Right forelimb (tissue), 1 donor: ENCODE results near the gene TMEM89.

Source experiments
- DNase-seq: peaks from one replicate; pipeline ENCODE4 v3.0.0-alpha.2; 2018

TMEM89 gene

DNA sequence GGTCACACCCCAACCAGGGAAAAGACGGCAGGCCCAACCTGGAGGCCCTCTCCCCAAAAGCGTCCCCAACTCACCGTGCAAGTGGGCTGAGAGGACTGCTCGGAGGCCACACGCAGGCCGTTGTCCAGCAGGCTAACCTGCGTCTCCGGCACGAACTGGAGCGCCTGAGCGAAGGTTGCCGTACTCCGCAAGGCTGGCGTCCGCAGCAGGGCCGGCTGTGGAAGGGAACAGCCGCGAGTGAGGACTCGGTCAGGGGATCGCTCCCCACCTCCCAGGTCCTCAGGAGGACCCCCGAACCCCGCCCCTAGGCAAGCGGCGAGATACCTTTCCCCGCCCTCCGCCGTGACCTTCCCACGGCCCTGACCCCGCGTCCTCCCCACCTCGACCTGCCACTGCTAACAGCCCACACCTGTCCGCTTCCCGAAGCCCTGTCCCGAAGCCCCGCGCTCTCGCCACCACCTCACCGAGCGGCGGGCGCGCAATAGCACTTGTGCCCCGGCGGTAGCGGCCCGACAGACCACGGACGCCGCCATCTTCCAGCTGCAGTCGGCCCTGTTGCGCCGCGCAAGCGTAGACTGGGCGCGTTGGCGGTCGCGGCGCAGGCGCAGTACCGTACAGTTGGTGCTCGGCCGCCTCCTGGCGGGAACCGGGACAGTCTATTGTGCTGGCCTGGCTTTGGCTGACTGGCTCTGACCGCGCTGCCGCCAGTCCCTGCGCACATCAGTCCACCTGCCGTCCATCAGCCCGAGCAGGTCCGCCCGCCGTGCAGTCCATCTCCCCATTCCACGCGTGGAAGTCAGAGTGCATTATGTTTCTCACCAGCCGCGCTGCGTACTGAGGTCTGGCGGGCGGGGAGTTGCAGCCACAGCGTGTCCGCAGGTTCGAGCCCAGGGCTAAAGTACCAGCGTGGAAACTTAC is 12.2 kb downstream of the TMEM89 start, which contains the start of gene UQCRC1:
Gene UQCRC1 (minus strand): TSS at position 559 of the 918 bp plus-strand sequence. CDS start 26 bp downstream, at position 533.
- DNase-seq = peak; percentile 94

DNA sequence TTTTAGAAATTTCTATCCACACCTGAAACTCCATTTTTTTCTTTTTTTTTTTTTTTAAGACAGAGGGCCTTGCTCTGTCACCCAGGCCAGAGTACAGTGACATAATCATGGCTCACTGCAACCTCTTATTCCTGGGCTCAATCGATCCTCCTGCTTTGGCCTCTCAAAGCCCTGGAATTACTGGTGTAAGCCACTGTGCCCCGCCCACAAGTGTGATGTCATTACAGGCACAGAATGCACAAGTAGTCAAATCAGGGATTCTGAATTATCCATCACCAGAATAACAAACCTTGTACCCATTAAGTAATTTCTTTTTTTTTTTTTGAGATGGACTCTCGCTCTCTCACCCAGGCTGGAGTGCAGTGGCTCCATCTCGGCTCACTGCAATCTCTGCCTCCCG is 14.1 kb downstream of the TMEM89 start:
- no peak for DNase-seq

DNA sequence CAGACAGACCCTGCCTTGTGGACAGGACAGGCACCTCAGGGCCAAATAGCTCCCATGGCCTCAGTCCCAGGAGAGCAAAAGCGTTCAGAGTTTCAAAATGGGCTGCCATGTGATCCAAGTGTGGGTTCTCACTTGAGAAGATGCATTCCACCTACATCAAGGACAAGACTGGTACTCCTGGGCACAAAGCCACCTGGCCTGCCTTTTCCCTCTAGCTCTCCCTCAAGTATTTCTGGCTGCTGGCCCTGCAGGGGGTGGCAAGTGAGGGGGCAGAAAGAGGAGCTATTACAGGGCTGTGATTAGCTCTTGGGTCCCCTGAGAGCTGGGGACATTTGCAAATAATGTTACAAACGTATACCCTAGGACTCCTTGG is 20.0 kb downstream of the TMEM89 start:
- DNase-seq = no peak

DNA sequence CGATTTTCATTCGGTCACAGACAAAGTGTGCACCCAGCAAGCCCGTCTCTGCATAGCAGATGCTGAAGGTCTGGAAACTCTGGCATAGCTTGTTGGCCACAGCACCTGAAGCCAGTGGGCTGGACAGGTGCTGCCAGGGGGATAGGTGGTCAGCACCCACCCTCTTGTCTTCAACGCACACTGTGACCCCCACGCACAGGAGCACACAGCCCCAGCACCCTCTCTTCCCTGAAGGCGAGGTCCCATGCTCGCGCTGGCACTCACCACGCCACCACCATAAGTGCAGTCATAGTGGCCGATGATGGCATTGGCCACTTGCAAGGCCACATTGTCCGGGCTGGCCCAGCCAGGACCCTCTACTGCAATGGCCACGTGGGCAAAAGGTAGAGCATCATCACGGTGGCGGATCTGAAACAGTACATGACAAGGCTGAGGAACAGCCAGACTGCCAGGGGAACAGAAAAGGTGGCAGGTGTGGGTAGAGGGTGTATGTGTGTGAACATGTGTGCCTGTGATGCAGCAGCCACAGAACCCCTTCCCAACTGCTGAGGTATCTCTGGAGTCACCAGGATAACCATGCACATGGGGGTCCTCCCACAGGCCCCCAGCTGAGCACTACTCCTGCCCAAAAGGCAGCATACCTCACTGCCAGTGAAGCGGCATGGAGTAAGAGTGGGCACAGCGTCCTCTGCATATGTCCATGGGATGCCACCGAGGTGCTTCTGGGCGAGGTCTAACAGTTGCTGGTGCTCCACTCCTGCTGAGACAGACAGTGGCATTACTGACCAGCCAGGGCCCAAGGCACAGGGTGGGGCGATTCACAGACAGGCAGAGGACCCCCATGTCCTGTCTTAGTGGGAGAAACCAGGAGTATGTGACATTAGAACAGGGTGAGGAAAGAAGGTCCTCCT is 20.6 kb downstream of the TMEM89 start:
- DNase-seq = no peak

DNA sequence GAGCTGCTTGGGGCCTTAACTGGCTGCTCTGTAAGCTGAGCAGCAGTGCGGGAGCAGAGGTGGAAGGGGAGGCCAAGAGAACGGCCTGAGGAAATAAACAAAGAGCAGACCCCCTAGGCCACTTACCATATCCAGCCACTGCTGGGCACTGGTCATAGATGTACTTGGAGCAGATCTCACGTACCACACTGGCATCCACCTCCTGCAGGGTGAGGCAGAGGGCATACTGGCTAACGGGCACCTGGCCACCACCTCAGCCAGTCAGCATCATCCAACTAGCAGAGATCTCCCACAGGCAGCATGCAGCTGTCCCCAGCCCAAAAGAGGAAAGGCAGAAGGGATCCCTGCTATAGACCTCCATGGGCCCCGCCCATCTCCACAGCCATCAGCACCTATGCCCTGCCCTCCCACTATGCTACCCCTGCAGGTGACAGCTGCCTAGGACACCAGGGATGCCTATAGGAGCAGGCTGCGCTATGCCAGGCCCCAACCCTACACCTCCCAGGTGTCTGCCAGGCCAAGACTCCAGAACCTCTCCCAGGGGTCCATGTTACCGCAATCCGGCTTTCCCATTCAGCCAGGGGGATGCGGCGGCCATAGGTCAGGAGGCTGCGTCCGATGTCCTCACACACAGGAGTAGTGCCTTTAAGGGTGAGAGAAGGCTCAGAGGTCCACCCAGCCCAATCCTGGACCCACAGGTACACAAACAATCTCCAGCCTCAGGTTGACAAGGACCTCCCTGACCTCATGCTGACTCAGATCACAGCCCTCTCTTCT is 21.9 kb downstream of the TMEM89 start:
- DNase-seq = no peak

DNA sequence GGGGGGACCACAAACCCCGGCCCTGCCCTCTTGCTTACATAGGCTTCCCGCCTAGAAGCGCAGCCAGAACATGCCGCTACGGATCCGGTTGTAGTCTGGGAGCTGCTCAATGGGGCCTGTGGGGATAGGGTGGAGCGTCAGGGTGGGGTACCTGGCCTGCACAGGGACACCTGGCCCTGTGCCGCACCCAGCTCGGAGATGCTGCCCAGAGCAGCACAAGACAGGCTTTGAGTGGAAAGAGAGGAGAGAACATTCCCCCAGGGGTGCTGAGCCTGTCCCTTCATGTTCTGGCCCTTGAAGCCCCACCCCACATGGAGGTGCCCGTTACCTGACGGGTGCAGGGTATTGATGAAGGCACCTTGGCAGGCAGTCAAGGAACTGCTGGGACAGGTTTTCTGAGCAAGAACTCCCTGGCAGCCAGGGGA is 22.5 kb downstream of the TMEM89 start:
- no peak for DNase-seq

DNA sequence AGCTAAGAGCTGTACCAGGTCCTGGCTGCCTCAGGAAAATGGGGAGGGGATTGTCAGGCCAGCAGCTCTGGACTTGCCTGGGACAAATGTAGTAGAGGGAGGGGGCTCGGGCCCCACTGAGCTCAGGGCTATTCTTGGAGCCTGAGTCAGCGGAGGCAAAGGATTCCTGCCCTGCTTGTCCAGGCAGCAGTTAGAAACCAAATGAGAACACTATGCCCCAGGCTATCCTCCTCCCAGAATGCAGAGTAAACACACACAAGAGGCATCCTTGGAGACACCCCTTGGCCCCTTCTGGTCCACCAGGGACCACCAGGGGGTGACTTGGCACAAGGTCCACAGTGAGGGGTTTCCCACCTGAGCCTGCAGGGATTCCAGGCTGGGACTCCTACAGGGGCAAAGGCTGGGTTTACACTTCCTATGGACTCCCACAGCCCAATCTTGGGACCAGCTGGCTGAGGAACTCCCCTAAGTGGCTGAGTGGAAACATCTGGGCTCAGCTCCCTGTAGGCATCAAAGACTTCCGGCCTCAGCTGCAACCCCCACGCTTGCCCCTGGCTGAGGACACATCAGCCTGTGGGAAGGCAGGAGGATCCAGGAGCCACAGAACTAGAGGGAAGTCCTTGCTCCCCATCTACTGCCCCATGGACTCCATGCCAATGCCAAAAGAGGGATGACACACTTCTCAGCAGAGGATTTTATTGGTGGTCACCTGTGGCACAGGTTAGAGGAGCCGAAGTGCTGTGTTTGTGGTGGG is 23.1 kb downstream of the TMEM89 start:
- DNase-seq = no peak

DNA sequence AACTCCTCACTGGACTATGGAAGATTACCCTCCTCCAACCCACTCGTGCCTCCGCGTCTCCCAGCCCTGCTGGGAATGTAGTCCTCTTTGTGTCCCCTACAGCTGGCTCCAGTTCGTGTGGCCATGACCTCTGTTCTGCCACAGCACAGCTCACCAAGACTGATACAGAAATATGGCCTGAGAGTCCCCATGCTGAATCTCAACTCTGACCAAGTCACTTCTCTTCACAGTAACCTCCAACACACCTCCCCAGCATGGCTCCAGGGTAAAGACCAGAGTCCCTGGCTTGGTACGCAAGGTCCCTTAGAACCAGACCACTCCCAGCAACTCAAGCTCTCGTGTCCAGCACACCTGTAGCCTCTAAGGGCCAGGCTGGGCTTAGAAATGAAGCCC is 24.2 kb downstream of the TMEM89 start:
- no peak for DNase-seq

DNA sequence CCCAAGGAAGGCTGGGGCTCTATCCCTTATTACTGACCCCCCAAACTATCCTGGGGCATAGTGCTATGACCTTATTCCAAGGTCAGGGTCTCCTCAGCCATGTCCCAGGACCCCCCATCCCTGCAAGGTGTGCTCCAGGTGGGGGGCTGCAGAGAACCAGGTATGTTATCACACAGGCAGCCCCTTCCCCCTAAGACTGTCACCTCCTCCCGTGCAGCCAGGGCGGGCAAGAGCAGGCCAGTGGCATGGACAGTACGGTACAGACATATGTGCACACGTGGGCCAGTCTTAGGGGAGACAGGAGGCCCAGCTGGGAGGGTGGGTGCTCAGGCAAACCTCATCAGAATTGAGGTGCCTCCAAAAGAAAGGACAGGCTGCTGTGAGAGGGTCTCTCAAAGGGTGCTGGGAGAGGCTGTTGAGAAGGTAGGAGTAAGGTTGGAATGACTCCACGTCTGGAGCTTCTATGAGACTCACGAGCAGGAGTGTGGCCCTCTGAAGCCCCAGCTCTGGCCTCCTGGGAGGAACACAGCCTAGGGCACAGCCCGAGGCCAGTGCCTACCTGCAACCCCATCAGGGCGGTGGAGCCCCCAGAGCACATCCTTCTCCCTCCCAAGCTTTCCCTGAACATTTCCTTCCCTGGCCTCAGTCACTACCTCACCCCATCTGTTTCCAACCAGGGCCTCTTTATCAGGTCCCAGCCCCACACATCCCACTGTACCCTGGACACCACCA is 24.7 kb downstream of the TMEM89 start:
- DNase-seq = no peak

DNA sequence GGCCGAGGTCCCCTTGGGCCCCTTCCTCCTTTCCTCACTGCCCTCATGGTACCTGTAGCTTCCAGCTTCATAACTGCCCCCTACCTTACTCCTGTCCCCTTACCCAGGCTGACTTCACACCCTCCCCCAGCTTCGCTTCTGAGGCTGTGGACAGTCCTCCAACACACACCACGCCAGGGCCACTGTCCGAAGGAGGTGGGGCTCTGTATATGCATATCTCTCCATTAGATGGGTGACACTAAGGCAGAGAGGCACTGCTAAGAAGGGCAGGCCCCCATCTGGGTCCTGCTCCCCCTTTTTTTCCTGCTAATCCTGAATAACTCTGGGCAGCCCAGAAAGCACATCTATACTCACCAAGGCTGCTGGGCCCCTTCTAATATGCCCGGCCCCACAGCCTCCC is 25.4 kb downstream of the TMEM89 start:
- DNase-seq = no peak

DNA sequence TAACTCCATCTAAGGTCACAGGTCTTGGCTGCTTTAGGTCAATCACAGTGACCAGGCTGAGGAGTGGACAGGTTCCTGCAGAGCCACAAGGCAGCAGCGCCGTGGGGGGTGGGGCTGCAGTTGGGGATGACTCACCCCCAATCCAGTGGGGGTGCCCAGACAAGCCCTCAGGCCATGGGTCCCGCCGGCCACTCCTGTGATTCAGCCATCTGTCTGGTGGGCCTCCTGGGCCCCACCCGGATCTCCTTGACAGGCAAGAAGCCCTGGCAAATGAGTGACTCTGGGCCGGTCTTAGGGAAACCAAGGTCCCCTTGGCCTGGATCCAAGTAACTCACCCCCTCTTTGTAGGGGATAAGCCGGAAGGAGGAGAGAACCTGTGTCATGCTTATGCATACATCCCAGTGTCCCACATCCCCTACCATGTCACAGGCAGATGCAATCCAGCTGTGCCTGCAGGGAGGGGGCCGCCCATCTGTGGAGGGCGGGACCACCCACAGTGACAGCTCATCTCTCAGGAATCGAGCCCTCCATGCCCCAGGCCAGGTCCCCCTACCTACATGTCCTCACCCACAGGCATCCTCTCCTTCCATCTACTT is 25.9 kb downstream of the TMEM89 start:
- DNase-seq = peak; percentile 54

DNA sequence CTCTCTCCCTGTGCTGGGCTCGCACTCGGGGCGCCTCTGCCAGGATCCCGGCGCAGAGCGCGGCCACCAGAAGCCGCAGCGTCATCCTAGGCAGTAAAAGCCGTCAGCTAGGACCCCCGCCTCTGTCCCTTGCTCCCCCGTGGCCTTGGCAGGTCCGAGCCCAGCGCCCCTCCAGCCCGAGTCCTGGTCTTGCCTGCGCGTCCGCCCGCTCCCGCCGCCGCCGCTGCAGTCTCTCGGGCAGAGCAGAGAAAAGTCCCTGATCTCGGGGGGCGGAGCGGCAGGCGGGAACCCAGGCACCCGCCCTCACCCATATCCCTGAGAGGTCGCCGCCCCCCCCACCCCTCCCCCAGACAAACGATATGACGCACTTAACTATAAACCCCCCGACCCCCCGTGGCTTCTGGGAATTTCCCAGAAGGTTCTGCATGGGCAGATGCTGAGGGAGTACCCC is 26.5 kb downstream of the TMEM89 start, which contains the start of gene COL7A1:
Gene COL7A1 (minus strand): TSS at position 255 of the 451 bp plus-strand sequence. CDS start 170 bp downstream, at position 85.
- DNase-seq = peak; percentile 50

DNA sequence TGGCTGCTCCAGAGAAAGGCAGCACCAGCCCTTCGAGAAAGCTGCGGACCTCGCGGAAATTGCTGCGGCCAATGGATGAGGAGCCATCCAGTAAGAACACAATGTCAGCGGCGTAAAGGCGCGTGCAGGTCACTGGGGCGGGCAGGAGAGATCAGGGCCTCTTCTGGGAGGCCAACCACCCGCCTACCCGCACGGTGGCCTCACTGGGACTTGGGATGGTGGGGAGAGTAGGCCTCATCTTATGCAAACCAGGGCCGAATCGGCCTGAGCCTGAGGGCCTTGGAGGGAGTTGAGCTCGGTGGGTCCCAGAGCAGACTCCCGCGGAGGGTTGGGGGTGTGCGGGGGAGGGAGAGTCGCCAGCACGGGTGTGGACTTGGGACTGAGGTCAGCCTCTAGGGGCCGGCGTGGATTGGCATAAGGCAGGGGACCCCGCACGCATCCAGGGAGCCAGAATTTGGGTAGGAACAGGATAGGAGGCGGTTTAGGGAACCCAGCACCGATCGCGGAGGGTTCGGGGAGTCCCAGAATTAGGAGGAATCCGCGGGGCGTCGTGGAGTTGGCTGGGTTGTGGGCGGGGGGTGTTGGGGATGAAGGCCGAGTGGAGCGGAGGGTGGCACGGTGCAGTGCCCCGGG is 27.0 kb downstream of the TMEM89 start:
- DNase-seq = no peak

DNA sequence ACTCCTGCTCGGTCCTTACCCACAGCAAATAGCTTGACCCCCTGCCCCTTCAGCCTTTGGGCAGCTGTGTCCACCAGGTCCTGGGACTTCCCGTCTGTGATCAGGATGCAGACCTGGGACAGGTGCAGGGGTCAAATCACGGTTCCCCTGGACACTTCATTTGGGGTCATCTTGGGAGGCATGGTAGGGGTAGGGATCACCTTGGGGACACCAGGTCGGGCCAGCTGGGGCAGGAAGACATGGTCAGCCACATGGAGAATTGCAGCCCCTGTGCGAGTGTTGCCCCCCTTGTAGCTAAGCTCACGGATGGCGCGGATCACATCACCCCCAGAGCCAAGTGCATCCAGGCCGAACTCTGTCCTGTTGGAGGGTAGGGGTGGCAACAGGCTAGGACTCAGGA is 28.2 kb downstream of the TMEM89 start:
- no peak for DNase-seq

DNA sequence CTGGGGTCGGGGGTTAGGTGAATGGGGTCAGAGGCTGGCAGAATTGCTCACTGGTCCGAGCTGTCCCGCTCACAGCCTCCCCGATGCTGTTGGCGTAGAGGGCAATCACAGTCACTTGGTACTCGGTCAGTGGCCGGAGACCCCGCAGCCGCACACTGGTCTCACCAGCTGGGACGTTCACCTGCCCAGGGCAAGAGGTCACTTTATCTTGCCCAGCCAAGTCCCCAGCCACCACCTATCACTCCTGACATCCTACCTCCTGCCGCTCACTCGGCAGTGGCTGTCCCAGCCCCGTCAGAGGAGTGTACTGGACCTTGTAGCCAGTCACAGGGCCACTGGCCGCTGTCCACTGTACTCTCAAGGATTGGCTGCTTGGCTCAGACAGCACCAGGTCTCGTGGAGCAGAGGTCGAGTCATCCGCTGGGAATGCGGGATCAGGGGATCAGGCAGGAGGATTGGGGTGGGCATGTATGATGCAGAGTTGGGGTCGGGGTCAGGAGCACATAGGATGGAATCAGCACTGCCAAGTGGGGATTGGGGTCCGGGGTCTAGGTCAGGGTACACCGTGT is 29.0 kb downstream of the TMEM89 start:
- no peak for DNase-seq

DNA sequence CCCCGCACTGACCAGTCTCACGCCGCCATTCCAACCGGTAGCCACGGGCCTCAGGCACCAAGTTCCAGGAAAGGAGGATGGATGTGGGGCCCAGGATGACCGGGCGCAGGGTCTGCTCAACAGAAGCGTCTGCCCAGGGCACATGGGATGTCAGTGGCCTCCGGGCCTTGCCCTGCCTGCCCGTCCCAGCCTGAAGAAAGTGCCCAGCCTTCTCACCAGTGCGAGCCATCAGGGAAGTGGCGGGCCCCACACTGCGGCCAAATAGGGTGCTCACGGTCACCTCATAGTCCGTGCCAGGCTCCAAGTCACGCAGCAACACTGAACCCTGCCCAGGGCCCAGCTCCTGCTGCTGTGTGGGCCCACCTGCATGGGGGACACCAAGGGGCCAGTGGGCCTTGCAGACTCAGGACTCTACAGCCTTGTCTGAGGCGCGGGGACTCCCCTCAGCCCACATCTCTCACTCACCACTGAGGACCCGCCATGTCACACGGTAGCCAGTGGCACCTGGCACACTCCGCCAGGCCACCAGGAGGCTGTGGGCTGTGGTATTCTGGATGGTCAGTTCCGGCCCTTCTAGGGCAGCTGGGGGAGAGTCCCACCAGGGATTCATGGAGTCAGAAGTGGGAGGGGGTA is 29.6 kb downstream of the TMEM89 start:
- DNase-seq = no peak

DNA sequence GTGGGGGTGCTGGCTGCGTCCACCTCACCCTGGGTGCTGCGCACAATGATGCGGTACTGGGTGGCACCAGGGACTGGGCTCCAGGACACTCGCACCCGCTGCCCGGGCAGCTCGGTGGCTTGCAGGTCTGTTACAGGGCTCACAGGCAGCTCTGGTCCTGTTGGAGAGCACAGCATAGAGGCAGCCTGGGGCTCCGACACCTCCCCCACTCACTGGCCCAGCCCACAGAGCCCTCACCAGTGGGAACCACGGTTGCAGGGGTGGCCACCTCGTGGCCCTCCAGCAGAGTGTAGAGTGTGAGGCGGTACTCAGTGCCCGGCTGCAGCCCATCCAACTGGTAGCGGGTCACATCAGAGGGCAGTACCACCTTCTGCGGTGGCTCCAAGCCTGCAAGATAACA is 30.1 kb downstream of the TMEM89 start:
- no peak for DNase-seq

DNA sequence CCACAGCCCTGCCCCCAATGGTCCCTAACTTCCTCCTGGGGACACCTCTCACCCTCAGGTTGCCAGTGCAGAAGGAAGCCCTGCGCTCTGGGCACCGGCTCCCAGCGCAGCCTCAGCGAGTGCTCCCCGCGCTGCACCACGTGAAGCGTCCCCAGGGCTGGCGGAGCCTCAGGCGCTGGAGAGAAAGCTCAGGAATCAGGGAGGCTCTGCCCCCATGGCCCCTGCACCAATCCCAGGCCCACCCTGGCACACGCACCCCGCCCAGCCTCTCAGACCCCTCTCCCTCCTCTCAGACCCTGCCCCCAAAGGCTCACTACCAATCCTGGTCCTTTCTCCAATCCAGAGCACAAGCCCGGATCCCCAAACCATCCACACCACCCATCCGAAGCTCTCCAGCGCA is 33.3 kb downstream of the TMEM89 start:
- DNase-seq = no peak

DNA sequence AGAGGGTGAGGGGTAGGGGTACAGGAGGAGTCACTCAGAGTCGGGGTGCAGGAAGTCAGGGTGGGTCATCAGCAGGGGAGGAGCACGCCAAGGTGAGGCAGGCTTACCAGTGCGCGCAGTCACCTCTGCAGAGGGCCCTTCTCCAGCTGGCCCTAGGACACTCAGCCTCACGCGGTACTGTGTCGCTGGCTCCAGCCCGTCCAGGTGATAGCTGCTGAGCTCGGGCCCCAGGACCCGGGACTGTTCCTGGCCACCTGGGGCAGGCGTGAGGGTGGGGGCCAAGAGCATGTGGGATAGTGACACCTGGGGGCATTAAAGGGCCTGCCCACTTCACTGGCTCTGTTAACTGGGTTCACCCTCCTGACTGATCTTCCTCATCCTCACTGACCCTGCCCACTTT is 33.9 kb downstream of the TMEM89 start:
- no peak for DNase-seq
